A673 (cell line): ENCODE measurements around the gene CTXND1. TPM values are rescaled to one million over a fixed set of nuclear protein-coding genes. Genes with fewer than 3 reads are reported as not detected.

Experiments
- BruUV-seq: library from RNA; stranded (reverse); fragments of 400-500 nt; replicated peaks from 2 replicates; lab custom pipeline; 2021; lab: Mats Ljungman, UMichigan
- CTCF ChIA-PET: fragments of 300-600 bp; sonication (Branson Sonifier 250); formaldehyde crosslinking; loops from one replicate; lab custom pipeline; 2022; ENCODE audit warnings: antibody characterized with exemption; lab: Charles Lee
- POLR2A ChIA-PET: fragments of 300-600 bp; sonication (Branson Sonifier 250); formaldehyde crosslinking; loops from one replicate; lab custom pipeline; 2022; ENCODE audit warnings: antibody characterized with exemption; ENCODE audit not compliant: low non-redundant PET; lab: Charles Lee
- DNase-seq: peaks from one replicate; pipeline ENCODE4 v3.0.0-alpha.2; 2015; ENCODE audit warnings: low spot score
- H3K27ac ChIP-seq: fragments of 200-600 bp; sonication (generic); 2 replicates; pipeline ENCODE4 v1.5.1; 2016; ENCODE audit warnings: mixed run types, low read depth, mild to moderate bottlenecking, mixed read lengths, antibody characterized with exemption, low read length; ENCODE audit not compliant: poor library complexity, severe bottlenecking
- H3K27me3 ChIP-seq: fragments of 200-600 bp; sonication (generic); replicated peaks from 2 replicates; pipeline ENCODE4 v1.6.1; 2017; ENCODE audit warnings: mixed run types, low read depth, mild to moderate bottlenecking, mixed read lengths, antibody characterized with exemption, low read length; ENCODE audit not compliant: insufficient read depth, poor library complexity
- H3K36me3 ChIP-seq: fragments of 200-600 bp; sonication (generic); 2 replicates; pipeline ENCODE4 v1.6.1; 2016; ENCODE audit warnings: mixed run types, mild to moderate bottlenecking, mixed read lengths, antibody characterized with exemption, low read length; ENCODE audit not compliant: insufficient read depth, poor library complexity, severe bottlenecking
- H3K4me1 ChIP-seq: fragments of 200-600 bp; sonication (generic); 2 replicates; pipeline ENCODE4 v1.6.1; 2017; ENCODE audit warnings: mixed run types, mild to moderate bottlenecking, mixed read lengths, antibody characterized with exemption, low read length; ENCODE audit not compliant: insufficient read depth, poor library complexity, severe bottlenecking
- H3K4me3 ChIP-seq: fragments of 200-600 bp; sonication (generic); 2 replicates; pipeline ENCODE4 v1.5.1; 2016; ENCODE audit warnings: low read depth, mixed run types, mild to moderate bottlenecking, mixed read lengths, low read length; ENCODE audit not compliant: poor library complexity, severe bottlenecking
- H3K9me3 ChIP-seq: fragments of 200-600 bp; sonication (generic); 2 replicates; pipeline ENCODE4 v1.6.1; 2016; ENCODE audit warnings: mixed run types, low read depth, mild to moderate bottlenecking, mixed read lengths, antibody characterized with exemption, low read length; ENCODE audit not compliant: poor library complexity, severe bottlenecking
- EZH2 ChIP-seq: fragments of 200-600 bp; sonication (generic); IDR thresholded peaks from 2 replicates; pipeline ENCODE4 v1.6.1; 2017; ENCODE audit warnings: borderline replicate concordance, low read depth, mild to moderate bottlenecking, mixed read lengths, antibody characterized with exemption, low read length; ENCODE audit not compliant: poor library complexity, severe bottlenecking
- intact Hi-C: fragments of 100-400 bp; cut with micrococcal nuclease; formaldehyde crosslinking; loops from one replicate; pipeline ENCODE4 v1.10.0; 2022; ENCODE audit not compliant: unreplicated experiment
- total RNA-seq: library from RNA; stranded (reverse); gene quantifications from 2 replicates; pipeline ENCODE4 v1.2.3, GENCODE V29; 2021
- TF ChIP-seq, protein P1 (sequence below): fragments of 300-800, 200-600 bp; sonication (generic); conservative IDR thresholded peaks from 2 replicates; pipeline ENCODE4 v1.5.1; 2017; ENCODE audit warnings: low read depth, mild to moderate bottlenecking, antibody characterized with exemption, low read length, moderate library complexity, mixed read lengths

CTXND1 gene
- total RNA-seq, 1 experiment from 2014 or later, result not detected

DNA sequence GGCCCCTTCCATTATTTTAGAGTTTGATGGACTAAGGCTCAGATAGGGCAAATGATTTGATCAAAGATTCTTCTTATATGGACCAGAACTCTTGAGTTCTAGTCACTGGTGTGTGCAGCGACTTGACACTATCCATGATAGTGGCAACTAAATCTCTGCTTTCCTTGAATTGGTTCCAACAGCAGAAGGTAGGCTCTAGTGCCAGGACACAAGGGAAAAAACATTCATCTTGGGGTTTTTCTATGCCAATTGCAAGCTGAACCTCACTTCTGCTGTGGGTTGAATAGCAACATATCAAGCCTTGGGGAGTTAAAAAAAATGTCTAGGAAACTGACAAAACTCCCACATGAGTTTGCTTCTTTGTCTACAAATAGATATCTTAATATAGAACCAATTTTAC lies 35.1 kb downstream of the CTXND1 start:
- Histone ChIP-seq H3K27ac (no peak overlapping the region), H3K9me3 (no peaks in the 10 kb centered on the region), H3K4me3 (no peak overlapping the region), H3K36me3 (no peaks in the 10 kb centered on the region), H3K27me3 (peaks cover 28% of the 10 kb centered on the region), H3K4me1 (no peaks in the 10 kb centered on the region)
- POLR2A ChIA-PET, result no interaction called here
- no peak for TF ChIP-seq EZH2
- TF ChIP-seq, protein P1, sequence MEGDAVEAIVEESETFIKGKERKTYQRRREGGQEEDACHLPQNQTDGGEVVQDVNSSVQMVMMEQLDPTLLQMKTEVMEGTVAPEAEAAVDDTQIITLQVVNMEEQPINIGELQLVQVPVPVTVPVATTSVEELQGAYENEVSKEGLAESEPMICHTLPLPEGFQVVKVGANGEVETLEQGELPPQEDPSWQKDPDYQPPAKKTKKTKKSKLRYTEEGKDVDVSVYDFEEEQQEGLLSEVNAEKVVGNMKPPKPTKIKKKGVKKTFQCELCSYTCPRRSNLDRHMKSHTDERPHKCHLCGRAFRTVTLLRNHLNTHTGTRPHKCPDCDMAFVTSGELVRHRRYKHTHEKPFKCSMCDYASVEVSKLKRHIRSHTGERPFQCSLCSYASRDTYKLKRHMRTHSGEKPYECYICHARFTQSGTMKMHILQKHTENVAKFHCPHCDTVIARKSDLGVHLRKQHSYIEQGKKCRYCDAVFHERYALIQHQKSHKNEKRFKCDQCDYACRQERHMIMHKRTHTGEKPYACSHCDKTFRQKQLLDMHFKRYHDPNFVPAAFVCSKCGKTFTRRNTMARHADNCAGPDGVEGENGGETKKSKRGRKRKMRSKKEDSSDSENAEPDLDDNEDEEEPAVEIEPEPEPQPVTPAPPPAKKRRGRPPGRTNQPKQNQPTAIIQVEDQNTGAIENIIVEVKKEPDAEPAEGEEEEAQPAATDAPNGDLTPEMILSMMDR, result no peak
- intact Hi-C loops, result no loop called here
- CTCF ChIA-PET, result no interaction called here
- no peak for DNase-seq
- no TSS peak for BruUV-seq

- intact Hi-C loops, result no loop called here
- H3K9me3 ChIP-seq, result no peaks in the 10 kb centered on the region
- H3K4me1 ChIP-seq, result no peaks in the 10 kb centered on the region
- BruUV-seq, result no TSS peak
- H3K27ac ChIP-seq, result no peak overlapping the region
- H3K36me3 ChIP-seq, result no peaks in the 10 kb centered on the region
- no peak for DNase-seq
- TF ChIP-seq EZH2, result no peak
- TF ChIP-seq, protein P1, result no peak
- ChIA-PET POLR2A (no interaction called here), CTCF (no interaction called here)
- H3K4me3 ChIP-seq, result no peak overlapping the region
- H3K27me3 ChIP-seq, result peaks cover 32% of the 10 kb centered on the region
These were observed 35.9 kb downstream of the CTXND1 start for GRCh38 chr15:80216141-80216540.

DNA sequence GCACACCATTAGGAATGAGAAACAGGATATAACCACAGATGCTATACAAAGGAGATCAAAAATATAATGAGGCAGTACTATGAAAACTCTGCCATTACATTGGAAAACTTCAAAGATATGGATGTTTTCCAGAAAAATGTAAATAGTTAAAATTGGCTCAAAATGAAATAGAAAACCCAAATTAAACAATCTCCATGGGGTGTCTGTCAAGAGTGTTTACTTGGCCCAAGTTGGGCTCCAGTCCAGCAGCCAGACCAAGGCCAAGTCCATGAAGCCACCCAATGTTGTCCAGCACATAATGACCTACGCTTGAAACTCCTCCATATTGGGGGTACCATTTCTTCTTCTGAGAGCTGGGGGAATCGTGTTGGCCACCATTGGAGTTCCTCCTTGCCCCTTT lies 37.1 kb downstream of the CTXND1 start:
- H3K4me3 ChIP-seq, result no peak overlapping the region
- H3K27me3 ChIP-seq, result peaks cover 41% of the 10 kb centered on the region
- no peak overlapping the region for H3K27ac ChIP-seq
- ChIA-PET CTCF (no interaction called here), POLR2A (no interaction called here)
- no peak for DNase-seq
- H3K9me3 ChIP-seq, result no peaks in the 10 kb centered on the region
- no peaks in the 10 kb centered on the region for H3K36me3 ChIP-seq
- TF ChIP-seq, protein P1, result no peak
- no peak for TF ChIP-seq EZH2
- H3K4me1 ChIP-seq, result no peaks in the 10 kb centered on the region
- intact Hi-C loops, result no loop called here
- no TSS peak for BruUV-seq
